ENCODE measurements around the gene PRAME.

GRCh38 chr22:22516992-22517391 lies 42.1 kb downstream of the PRAME start:
- no peak for TF ChIP-seq CTCF (conservative IDR thresholded peaks at IDR 0.05; ENCODE audit: low read length)
- no peak for TF ChIP-seq EZH2phosphoT487 (IDR thresholded peaks at IDR 0.05; ENCODE audit: borderline replicate concordance)
